Trophoblast cell (in vitro differentiated cells and primary cell): ENCODE data around the gene PKD2L2.
"Not testable (repeated sequence)": the region's sequence is repeated elsewhere in the genome, so short reads cannot be mapped to it uniquely, and the experiment has no call there.

Experiments used
- DNase-seq, 2 donors: peaks; one replicate each; pipeline ENCODE4 v3.0.0-alpha.2; 2016
- H2AFZ ChIP-seq: 2 replicates; pipeline ENCODE4 v1.6.1; 2013; ENCODE audit warnings: low read length, moderate library complexity, mild to moderate bottlenecking; ENCODE audit not compliant: insufficient read depth, poor library complexity
- H2AK5ac ChIP-seq: 2 replicates; pipeline ENCODE4 v1.6.1; 2013; ENCODE audit warnings: mild to moderate bottlenecking, low read length
- H2BK120ac ChIP-seq: 2 replicates; pipeline ENCODE4 v1.6.1; 2013; ENCODE audit warnings: low read length, mild to moderate bottlenecking, moderate library complexity; ENCODE audit not compliant: insufficient read depth, poor library complexity
- H2BK12ac ChIP-seq: 2 replicates; pipeline ENCODE4 v1.6.1; 2013; ENCODE audit warnings: mild to moderate bottlenecking, low read length, moderate library complexity
- H2BK5ac ChIP-seq: 2 replicates; pipeline ENCODE4 v1.6.1; 2013; ENCODE audit warnings: low read length, low read depth, moderate library complexity, mild to moderate bottlenecking; ENCODE audit not compliant: poor library complexity
- H3K14ac ChIP-seq: 2 replicates; pipeline ENCODE4 v1.6.1; 2013; ENCODE audit warnings: mild to moderate bottlenecking, low read length
- H3K18ac ChIP-seq: 2 replicates; pipeline ENCODE4 v1.6.1; 2013; ENCODE audit warnings: mild to moderate bottlenecking, low read length
- H3K23ac ChIP-seq: 2 replicates; pipeline ENCODE4 v1.6.1; 2013; ENCODE audit warnings: low read length
- H3K27ac ChIP-seq: 2 replicates; pipeline ENCODE4 v1.5.1; 2013; ENCODE audit warnings: low read depth, mild to moderate bottlenecking, inconsistent platforms, low read length, moderate library complexity
- H3K27me3 ChIP-seq: 2 replicates; pipeline ENCODE4 v1.6.1; 2013; ENCODE audit warnings: inconsistent platforms, mild to moderate bottlenecking, low read length, moderate library complexity; ENCODE audit not compliant: insufficient read depth
- H3K36me3 ChIP-seq, 2 experiments: 1 replicate in 1 of 2; 2 replicates in 1 of 2; pipeline ENCODE4 v1.6.1; 2013; ENCODE audit warnings: low read length in 2 of 2, mild to moderate bottlenecking in 2 of 2, moderate library complexity in 1 of 2; ENCODE audit not compliant: insufficient read depth in 2 of 2, control insufficient read depth in 1 of 2
- H3K4ac ChIP-seq: 2 replicates; pipeline ENCODE4 v1.6.1; 2013; ENCODE audit warnings: low read depth, mild to moderate bottlenecking, low read length, moderate library complexity
- H3K4me1 ChIP-seq, 2 experiments: 1 replicate in 1 of 2; 2 replicates in 1 of 2; pipeline ENCODE4 v1.6.1; 2013; ENCODE audit warnings: low read length in 2 of 2, mild to moderate bottlenecking in 2 of 2, moderate library complexity in 1 of 2; ENCODE audit not compliant: insufficient read depth in 2 of 2, control insufficient read depth in 1 of 2
- H3K4me2 ChIP-seq: 2 replicates; pipeline ENCODE4 v1.6.1; 2013; ENCODE audit warnings: inconsistent platforms, mild to moderate bottlenecking, low read length, moderate library complexity
- H3K4me3 ChIP-seq: 2 replicates; pipeline ENCODE4 v1.5.1; 2013; ENCODE audit warnings: mild to moderate bottlenecking, low read depth, low read length, inconsistent platforms
- H3K79me1 ChIP-seq: one replicate; pipeline ENCODE4 v1.6.1; 2013; ENCODE audit warnings: low read length
- H3K79me2 ChIP-seq: 2 replicates; pipeline ENCODE4 v1.6.1; 2013; ENCODE audit warnings: low read length, mild to moderate bottlenecking; ENCODE audit not compliant: control insufficient read depth, insufficient read depth, poor library complexity
- H3K9ac ChIP-seq: 2 replicates; pipeline ENCODE4 v1.6.1; 2013; ENCODE audit warnings: mild to moderate bottlenecking, low read length
- H3K9me3 ChIP-seq: 2 replicates; pipeline ENCODE4 v1.6.1; 2013; ENCODE audit warnings: low read depth, mild to moderate bottlenecking, control low read depth, inconsistent platforms, low read length; ENCODE audit not compliant: insufficient read depth
- H4K12ac ChIP-seq: 2 replicates; pipeline ENCODE4 v1.6.1; 2013; ENCODE audit warnings: low read depth, mild to moderate bottlenecking, low read length, moderate library complexity
- H4K8ac ChIP-seq: 2 replicates; pipeline ENCODE4 v1.6.1; 2013; ENCODE audit warnings: low read depth, mild to moderate bottlenecking, low read length, moderate library complexity
- H4K91ac ChIP-seq: one replicate; pipeline ENCODE4 v1.6.1; 2013; ENCODE audit warnings: low read depth, mild to moderate bottlenecking, low read length, moderate library complexity
- WGBS: extraction: QIAGEN DNeasy Blood & Tissue Kit; methylation state at CpG from one replicate; pipeline ENCODE4 v1.1.7; 2013; ENCODE audit warnings: missing lambda C conversion rate; ENCODE audit not compliant: insufficient read length, insufficient coverage; ENCODE audit errors: extremely low coverage; 5-methylcytosine and 5-hydroxymethylcytosine counted together

The PKD2L2 gene

GRCh38 chr5:137937994-137938750 lies 48.9 kb downstream of the PKD2L2 start:
- Histone ChIP-seq H3K4me3 (no peak overlapping the region), H3K4me2 (no peak overlapping the region), H2AFZ (no peak overlapping the region), H2AK5ac (no peak overlapping the region), H3K14ac (no peak overlapping the region), H3K18ac (no peak overlapping the region), H4K91ac (no peak overlapping the region), H2BK120ac (no peak overlapping the region), H3K36me3 (peaks cover 7 to 24% of the 10 kb centered on the region in 2 experiments), H4K8ac (no peak overlapping the region), H3K4ac (no peak overlapping the region), H2BK5ac (no peak overlapping the region), H2BK12ac (no peak overlapping the region), H3K4me1 (no peaks in the 10 kb centered on the region), H3K23ac (no peak overlapping the region), H3K9ac (no peak overlapping the region), H3K79me2 (no peaks in the 10 kb centered on the region), H3K79me1 (no peaks in the 10 kb centered on the region), H3K27ac (no peak overlapping the region), H3K27me3 (no peaks in the 10 kb centered on the region), H3K9me3 (no peaks in the 10 kb centered on the region), H4K12ac (no peak overlapping the region)
- DNase-seq, result no peak
- WGBS, result no CpG with 5 or more reads among the region's 1 CpG

GRCh38 chr5:137938751-137939143 lies 49.5 kb downstream of the PKD2L2 start:
- H2AK5ac ChIP-seq, result no peak overlapping the region
- no peak overlapping the region for H4K12ac ChIP-seq
- no peaks in the 10 kb centered on the region for H3K27me3 ChIP-seq
- no peak overlapping the region for H3K23ac ChIP-seq
- no peaks in the 10 kb centered on the region for H3K4me1 ChIP-seq
- H3K4me2 ChIP-seq, result no peak overlapping the region
- no peaks in the 10 kb centered on the region for H3K79me2 ChIP-seq
- H3K27ac ChIP-seq, result no peak overlapping the region
- H3K14ac ChIP-seq, result no peak overlapping the region
- H3K4ac ChIP-seq, result no peak overlapping the region
- H4K8ac ChIP-seq, result no peak overlapping the region
- no CpG with 5 or more reads among the region's 1 CpG for WGBS
- no peak for DNase-seq
- H3K18ac ChIP-seq, result no peak overlapping the region
- no peak overlapping the region for H2AFZ ChIP-seq
- no peak overlapping the region for H3K9ac ChIP-seq
- H2BK12ac ChIP-seq, result no peak overlapping the region
- no peak overlapping the region for H2BK120ac ChIP-seq
- H3K79me1 ChIP-seq, result no peaks in the 10 kb centered on the region
- H2BK5ac ChIP-seq, result no peak overlapping the region
- no peak overlapping the region for H4K91ac ChIP-seq
- H3K36me3 ChIP-seq, result peaks cover 10 to 24% of the 10 kb centered on the region in 2 experiments
- H3K9me3 ChIP-seq, result no peaks in the 10 kb centered on the region
- H3K4me3 ChIP-seq, result no peak overlapping the region

GRCh38 chr5:137939331-137939730 lies 50.1 kb downstream of the PKD2L2 start:
- no peak overlapping the region for H4K12ac ChIP-seq
- no peak overlapping the region for H3K18ac ChIP-seq
- no peaks in the 10 kb centered on the region for H3K27me3 ChIP-seq
- H2AK5ac ChIP-seq, result no peak overlapping the region
- no peak for DNase-seq
- no peak overlapping the region for H4K8ac ChIP-seq
- no peak overlapping the region for H4K91ac ChIP-seq
- WGBS, result no CpG with 5 or more reads among the region's 7 CpGs
- H3K23ac ChIP-seq, result no peak overlapping the region
- H3K4me3 ChIP-seq, result no peak overlapping the region
- no peak overlapping the region for H3K9ac ChIP-seq
- no peak overlapping the region for H2BK5ac ChIP-seq
- no peak overlapping the region for H2AFZ ChIP-seq
- H3K36me3 ChIP-seq, result peaks cover 10 to 26% of the 10 kb centered on the region in 2 experiments
- H2BK12ac ChIP-seq, result no peak overlapping the region
- H3K14ac ChIP-seq, result no peak overlapping the region
- H3K4me2 ChIP-seq, result no peak overlapping the region
- H3K9me3 ChIP-seq, result no peaks in the 10 kb centered on the region
- no peak overlapping the region for H3K27ac ChIP-seq
- H3K79me2 ChIP-seq, result no peaks in the 10 kb centered on the region
- H3K4ac ChIP-seq, result no peak overlapping the region
- no peaks in the 10 kb centered on the region for H3K79me1 ChIP-seq
- no peaks in the 10 kb centered on the region for H3K4me1 ChIP-seq
- no peak overlapping the region for H2BK120ac ChIP-seq

- H3K79me2 ChIP-seq, H3K27me3 ChIP-seq, H3K23ac ChIP-seq, H2AK5ac ChIP-seq, H3K79me1 ChIP-seq, H4K12ac ChIP-seq, H3K18ac ChIP-seq, H3K4me3 ChIP-seq, H2BK5ac ChIP-seq, H3K9me3 ChIP-seq, H2BK12ac ChIP-seq, H4K91ac ChIP-seq, H3K9ac ChIP-seq, H2AFZ ChIP-seq, H3K14ac ChIP-seq, H2BK120ac ChIP-seq, H3K27ac ChIP-seq, H4K8ac ChIP-seq, H3K4me1 ChIP-seq, H3K4ac ChIP-seq, H3K4me2 ChIP-seq, DNase-seq: not testable (repeated sequence)
- no CpG with 5 or more reads among the region's 4 CpGs for WGBS
- H3K36me3 ChIP-seq, result peaks cover 17 to 21% of the 10 kb centered on the region in 2 experiments
Observed at GRCh38 chr5:137944280-137944679, 55.0 kb downstream of the PKD2L2 start.
